ENCODE data around the gene CES2.
"Not testable (repeated sequence)": the region's sequence is repeated elsewhere in the genome, so short reads cannot be mapped to it uniquely, and the experiment has no call there.

CES2 gene

GRCh38 chr16:66953462-66954096 is 18.3 kb downstream of the CES2 start:
- DNase-seq (ENCODE audit: low read depth in 2 of 2): no peak

GRCh38 chr16:66954097-66954659 is 18.9 kb downstream of the CES2 start:
- peak; percentile 42 to 49 for DNase-seq (ENCODE audit: low read depth in 2 of 2)

- DNase-seq (ENCODE audit: low read depth in 2 of 2): not testable (repeated sequence)
Observed at GRCh38 chr16:66955363-66956153, 20.2 kb downstream of the CES2 start.

- DNase-seq (ENCODE audit: low read depth in 2 of 2): not testable (repeated sequence)
Observed at GRCh38 chr16:66956154-66956457, 20.8 kb downstream of the CES2 start.

- DNase-seq (ENCODE audit: low read depth in 2 of 2): no peak
Observed at GRCh38 chr16:66958857-66959703, 23.8 kb downstream of the CES2 start.

GRCh38 chr16:66959704-66960161 is 24.4 kb downstream of the CES2 start:
- no peak for DNase-seq (ENCODE audit: low read depth in 2 of 2)

GRCh38 chr16:66960270-66960669 is 25.0 kb downstream of the CES2 start:
- DNase-seq (ENCODE audit: low read depth in 2 of 2): no peak

- DNase-seq (ENCODE audit: low read depth in 2 of 2): peak; percentile 20 to 23
Observed at GRCh38 chr16:66961065-66961744, 25.9 kb downstream of the CES2 start, which contains the start of gene CES3. Gene CES3, plus strand, starts transcription at chr16:66961266. Its CDS starts 42 bp downstream, at chr16:66961308.

- DNase-seq (ENCODE audit: low read depth in 2 of 2): no peak
Observed at GRCh38 chr16:66961914-66962313, 26.6 kb downstream of the CES2 start.

GRCh38 chr16:66964049-66964448 is 28.7 kb downstream of the CES2 start:
- DNase-seq (ENCODE audit: low read depth in 2 of 2): no peak

GRCh38 chr16:66968847-66969246 is 33.5 kb downstream of the CES2 start:
- no peak for DNase-seq (ENCODE audit: low read depth in 2 of 2)

- DNase-seq (ENCODE audit: low read depth in 2 of 2): peak in 1 of 2 experiments; percentile 4
Observed at GRCh38 chr16:66970775-66971720, 35.7 kb downstream of the CES2 start.

- DNase-seq (ENCODE audit: low read depth in 2 of 2): no peak
Observed at GRCh38 chr16:66972983-66973382, 37.7 kb downstream of the CES2 start.

GRCh38 chr16:66973716-66974115 is 38.4 kb downstream of the CES2 start:
- no peak for DNase-seq (ENCODE audit: low read depth in 2 of 2)

- DNase-seq (ENCODE audit: low read depth in 2 of 2): not testable (repeated sequence)
Observed at GRCh38 chr16:66974156-66974931, 39.0 kb downstream of the CES2 start.

- DNase-seq (ENCODE audit: low read depth in 2 of 2): not testable (repeated sequence)
Observed at GRCh38 chr16:66974932-66975246, 39.6 kb downstream of the CES2 start.

GRCh38 chr16:66975302-66975893 is 40.1 kb downstream of the CES2 start:
- DNase-seq (ENCODE audit: low read depth in 2 of 2): no peak

GRCh38 chr16:66976746-66977145 is 41.4 kb downstream of the CES2 start:
- no peak for DNase-seq (ENCODE audit: low read depth in 2 of 2)

All from fibroblast of skin of left quadriceps (primary cell).